ENCODE data around the gene ASPG.

The ASPG gene

DNA sequence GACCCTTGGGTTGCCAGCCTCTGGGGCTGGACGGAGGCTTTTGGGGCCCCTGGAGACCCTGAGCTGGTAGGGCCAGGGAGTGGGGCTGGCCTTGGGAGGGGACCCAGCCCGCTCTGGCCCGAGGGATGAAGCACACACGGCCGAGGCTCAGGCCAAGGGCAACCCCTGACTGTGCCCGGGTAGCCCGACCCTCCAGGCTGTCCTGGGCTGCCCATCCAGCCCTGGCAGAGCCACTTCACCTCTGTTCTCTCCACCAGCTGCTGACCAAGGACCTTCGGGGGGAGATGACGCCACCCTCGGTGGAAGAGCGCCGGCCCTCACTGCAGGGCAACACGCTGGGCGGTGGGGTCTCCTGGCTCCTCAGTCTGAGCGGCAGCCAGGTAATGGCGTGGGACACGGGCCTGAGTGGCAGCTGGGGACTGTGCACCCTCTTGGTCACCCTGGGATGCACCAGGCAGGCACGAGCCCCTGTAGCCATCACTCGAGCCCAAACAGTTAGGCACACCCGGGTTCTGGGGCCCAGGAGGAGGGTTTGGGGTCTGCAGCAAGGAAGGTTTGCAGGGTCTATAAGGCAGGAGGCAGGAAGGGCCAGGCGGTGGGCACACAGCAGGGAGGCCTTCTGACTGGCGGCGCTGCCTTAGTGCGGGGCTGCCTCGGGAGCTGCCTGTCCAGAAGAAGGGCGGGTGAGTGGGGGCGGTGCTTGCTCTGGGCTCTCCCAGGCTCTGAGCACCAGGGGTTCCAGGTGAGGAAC lies 19.7 kb downstream of the ASPG start:
- no peak for DNase-seq (ENCODE audit: low spot score)

DNA sequence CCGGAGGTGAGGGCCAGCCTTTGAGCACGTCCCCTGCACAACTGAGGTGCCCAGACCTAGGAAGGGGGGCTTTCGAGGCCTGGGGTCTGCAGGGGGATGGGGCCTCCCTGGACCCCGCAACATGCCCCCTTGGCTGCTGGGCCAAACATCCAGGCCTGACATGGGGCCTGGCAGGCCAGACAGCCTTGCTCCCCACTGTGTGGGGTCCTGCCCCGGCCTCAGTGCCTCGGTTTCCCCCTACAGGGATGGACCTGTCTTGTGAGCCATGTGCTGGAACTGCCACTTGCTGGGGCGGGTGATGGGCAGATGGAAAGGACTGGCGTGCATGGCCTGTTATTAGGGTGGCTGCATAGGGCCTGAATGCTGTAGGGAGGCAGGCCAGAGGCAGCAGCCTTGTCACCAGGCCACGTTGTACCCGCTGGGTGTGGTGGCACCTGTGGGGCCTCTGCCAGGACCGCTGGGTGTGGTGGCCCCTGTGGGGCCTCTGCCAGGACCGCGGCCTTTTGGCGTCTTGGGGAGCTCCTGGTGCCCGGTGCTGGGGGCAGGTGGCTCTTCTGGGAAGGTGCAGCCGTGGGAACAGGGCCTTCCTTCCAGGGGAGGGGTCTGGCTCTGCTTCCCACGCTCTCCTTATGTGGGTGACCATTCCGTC lies 20.4 kb downstream of the ASPG start:
- DNase-seq (ENCODE audit: low spot score): no peak

- DNase-seq (ENCODE audit: low spot score): no peak
Measured at GRCh38 chr14:104106471-104106991, 21.0 kb downstream of the ASPG start.

DNA sequence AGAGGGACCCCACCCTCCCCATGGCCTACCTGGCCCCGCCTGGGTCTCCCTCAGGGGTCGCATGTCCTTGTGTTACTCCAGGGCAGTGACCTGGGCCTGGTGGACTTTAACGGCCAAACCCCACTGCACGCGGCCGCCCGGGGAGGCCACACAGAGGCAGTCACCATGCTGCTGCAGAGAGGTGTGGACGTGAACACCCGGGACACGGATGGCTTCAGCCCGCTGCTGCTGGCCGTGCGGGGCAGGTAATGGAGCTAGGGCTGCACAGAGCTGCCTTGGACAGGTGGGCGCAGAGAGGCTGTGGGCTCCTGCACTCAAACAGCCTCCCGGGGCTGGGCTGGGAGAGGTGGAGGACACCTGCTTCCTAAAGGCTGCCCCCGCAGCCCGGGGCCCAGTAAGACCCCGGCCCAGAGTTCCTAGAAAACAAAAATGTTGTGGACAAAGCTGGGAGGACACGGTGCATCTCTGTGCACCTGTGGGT lies 21.6 kb downstream of the ASPG start:
- DNase-seq (ENCODE audit: low spot score): no peak

DNA sequence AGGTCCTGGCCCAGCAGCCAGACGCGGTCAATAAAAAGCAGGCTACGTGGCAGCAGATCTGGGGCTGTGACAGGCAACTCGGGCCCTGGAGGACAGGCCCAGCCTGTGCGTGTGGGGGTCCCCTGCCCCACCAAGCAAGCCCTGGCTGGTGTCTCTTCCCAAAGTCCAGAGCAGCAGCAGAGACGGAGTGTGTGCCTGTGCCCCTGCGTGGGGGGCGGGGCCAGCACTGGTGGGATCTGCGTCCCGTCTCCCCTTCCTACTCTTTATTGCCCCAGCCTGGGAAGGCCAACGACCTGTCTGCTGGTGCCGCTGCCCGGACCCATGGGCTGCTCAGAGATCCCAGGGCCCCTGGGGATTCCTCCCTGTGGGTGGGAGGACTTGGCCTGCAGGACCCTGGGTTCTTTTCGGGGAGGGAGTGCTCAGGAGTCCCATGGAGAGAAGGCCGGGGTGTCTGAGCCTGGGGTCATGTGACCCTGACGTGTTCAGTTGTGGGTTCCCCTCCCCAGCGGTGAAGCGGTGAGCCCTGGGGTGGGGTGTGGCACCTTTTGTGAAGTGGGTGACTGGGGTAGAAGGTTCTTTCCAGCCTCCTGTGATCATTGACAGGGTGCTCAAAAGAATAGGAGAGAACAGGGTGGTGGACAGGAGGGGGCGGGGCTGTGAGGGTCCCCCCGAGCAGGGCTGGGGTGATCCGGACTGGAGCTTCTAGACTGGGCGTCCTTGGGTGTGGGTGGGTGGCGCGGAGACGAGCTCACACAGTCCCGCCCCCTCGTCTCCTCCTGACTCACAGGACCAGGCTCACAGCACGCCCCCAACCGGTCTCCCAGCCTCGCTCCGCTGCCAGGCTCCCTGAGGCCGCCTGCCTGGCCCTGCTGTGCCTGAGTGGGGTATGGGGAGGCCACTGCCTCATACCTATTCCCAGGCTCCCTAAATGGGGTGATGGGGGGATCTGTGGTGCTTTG lies 22.4 kb downstream of the ASPG start:
- DNase-seq (ENCODE audit: low spot score): peak; percentile 41

DNA sequence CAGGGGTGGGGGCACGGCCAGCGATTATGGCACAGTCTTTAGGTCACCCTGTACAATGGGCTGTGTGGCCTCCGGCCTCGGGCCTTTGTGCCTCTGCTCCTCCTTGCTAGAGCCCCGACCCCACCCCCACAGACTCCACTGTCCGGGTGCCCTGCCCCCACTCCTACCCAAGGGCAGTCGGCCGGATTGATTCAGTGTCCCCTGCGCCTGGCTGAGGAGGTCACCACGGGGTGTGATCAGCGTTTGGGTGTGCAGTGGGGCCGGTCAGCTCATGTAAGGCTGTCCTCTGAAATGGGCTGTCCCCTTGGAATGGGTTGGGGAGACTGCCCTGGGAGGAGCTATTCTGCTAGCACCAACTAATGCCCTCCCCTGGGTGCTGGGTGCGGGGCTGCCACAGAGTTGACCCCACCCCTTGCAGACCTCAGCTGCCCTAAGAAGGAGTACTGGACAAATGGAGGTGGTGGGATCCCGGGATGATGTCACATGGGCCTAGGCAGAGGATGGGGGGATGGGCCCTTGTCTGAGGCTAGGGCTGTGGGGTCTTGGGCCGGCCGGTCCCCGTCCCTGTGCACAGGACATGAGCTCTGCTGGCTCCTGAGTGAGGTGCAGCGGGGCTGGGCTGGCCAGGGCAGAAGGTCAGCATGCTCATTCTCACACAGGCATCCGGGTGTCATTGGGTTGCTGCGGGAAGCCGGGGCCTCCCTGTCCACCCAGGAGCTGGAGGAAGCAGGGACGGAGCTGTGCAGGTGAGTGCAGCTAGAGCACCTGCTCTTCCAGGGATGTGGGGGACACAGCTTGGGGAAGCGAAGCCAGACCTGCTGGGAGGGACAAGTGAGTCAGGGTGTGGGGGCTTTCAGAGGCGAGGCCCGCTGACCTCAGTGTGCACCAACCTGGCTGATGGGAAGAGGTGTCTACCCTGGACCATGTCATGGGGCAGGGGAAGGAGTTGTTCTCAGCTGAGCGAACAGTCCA lies 23.4 kb downstream of the ASPG start:
- no peak for DNase-seq (ENCODE audit: low spot score)

DNA sequence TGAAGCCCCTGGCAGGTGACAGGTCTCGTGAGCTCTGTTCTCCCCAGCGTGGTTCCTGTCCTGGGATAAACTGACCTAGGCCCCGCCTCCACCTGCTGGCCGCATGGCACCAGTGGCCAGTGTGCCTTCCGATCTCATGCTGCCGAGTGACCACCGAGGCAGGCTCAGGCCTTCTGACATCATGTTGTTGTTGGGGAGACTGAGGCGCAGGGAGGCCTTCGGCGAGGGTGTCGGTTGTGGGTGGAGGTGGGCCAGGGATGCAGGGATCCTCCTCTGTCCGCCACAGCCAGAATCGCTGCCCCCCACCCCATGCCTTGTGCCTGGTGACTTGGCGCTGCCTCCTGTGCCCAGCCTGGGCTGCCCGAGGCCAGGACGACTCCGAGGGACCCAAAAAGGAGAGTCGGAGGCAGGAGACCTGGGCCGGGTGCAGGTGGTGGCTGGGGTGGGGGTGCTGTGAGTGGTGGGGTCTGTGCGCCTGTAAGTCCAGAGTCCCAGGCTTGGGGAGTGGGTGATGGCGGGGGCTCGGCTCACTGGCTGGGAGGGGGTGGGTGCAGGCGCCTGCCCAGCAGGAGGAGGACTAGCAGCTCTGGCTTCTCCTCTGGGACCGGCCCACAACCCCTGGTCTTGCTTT lies 24.3 kb downstream of the ASPG start:
- DNase-seq (ENCODE audit: low spot score): no peak

GRCh38 chr14:104110491-104111209 lies 25.1 kb downstream of the ASPG start:
- DNase-seq (ENCODE audit: low spot score): no peak

DNA sequence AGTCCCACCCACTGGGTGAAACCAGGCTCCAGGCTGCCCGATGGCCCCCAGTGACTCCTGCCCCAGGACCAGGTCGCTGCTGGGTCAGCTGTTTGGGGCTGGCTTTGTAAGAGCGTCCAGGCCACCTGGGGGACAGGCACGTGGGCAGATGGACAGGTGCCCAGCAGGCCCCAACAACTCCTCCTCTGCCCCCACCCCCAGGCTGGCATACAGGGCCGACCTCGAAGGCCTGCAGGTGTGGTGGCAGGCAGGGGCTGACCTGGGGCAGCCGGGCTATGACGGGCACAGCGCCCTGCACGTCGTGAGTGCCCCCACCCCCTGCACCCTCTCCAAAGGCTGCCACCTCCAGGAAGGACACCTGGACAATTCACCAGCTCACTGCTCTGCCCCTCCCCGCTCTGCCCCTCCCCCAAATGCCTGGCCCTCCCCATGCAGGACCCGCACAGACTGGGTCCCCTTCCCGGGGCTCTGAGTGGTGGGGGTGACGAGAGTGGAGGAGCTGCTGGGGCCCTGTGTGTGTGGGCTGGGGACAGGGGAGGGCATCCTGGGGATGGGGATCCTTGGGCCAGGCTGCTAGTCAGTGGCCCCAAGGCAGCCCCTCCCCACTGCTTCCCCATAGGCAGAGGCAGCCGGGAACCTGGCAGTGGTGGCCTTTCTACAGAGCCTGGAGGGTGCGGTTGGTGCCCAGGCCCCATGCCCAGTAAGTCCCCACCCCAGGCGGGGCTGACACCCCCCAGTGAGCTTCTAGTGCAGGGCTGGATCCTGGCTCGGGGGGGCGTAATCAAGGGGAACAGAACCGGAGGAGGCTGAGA lies 26.0 kb downstream of the ASPG start:
- DNase-seq (ENCODE audit: low spot score): no peak

DNA sequence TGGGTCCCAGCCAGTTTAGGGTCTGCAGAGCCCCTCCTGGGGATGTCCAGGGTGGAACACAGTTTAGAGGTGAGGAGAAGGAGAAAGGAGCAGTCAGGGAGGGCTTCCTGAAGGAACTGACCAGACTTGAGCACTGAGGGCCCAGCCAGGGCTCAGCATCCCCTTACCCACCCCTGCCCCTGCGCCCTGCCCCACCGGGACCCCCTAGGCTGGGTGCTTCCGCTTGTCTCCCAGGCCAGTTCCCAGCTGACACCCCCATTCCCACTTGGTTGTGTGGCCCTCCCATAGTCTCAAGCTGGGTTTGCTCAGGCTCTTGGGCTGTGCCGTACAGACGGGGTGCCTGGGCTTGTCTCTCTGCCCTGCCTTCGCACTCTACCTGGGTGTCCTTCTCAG lies 26.6 kb downstream of the ASPG start:
- DNase-seq (ENCODE audit: low spot score): no peak

- DNase-seq (ENCODE audit: low spot score): no peak
Measured at GRCh38 chr14:104112609-104113571, 27.4 kb downstream of the ASPG start.

DNA sequence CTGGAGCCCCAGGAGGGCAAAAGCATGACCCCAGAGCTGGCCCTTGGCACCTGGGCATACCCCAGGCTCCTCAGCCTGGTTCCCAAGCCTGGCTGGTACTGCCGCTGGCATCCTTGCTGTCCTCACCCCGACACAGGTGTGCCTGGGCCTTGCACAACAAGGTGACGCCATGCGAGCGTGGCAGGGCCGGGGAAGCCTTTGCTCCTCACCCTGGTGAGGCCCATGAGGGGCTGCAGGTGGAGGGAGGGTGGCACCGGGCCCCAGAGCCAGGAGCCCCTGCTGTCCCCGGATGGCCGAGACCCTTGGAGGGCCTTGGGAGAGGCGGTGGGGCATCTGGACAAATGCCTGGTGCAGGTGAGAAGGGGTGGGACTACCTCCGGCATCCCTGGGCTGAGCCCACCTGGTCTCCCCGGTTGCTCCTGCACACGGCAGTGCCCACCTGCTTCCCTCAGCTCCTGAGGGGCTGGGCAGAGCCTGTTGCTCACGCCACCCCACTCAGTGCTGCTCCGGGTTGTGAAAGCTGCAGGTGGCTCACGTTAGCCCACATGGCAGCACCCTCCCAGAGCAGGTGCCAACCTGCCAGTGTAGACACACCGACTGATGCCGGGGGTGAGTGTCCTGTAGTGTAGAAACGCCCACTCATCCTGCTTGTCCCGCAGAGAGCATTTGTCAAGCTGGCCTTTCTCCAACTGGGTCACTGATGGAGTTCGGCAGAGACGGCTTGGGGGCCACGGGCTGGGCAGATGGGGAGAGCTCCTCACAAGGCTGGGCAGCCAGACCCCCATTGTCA lies 28.3 kb downstream of the ASPG start:
- no peak for DNase-seq (ENCODE audit: low spot score)

DNA sequence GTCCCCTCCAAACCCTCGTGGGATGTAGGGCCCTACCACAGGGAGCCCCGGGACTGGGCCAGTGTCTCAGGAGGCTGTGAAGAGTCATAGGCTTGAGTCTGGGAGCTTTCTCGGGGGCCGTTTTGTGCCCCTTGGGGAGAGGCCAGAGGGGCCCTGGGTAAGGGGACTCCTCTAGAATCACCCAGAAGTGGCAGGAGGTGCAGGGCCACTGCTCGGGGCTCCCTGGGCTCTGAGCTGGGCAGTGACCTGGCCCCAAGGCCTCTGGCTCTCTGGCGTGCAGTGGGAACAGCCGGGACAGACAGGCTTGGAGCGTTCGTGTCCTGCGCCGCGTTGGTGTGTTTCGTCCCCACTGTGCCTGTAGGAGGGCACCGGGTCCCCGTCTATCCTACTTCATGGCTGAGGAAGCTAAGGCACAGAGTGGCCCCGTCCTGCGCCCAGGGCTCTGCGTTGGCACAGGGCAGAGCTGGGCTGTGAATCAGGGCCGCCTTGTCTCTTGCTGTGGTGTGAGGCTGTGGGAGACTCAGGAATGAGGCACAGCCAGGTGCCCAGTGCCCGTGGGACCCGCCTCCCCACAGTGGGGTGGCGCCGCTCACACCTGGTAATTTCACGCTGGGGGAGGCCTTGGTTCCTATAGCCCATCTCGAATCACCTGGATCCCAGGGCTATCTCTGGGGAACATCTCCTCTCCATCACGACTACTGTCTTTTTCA lies 29.1 kb downstream of the ASPG start:
- no peak for DNase-seq (ENCODE audit: low spot score)

DNA sequence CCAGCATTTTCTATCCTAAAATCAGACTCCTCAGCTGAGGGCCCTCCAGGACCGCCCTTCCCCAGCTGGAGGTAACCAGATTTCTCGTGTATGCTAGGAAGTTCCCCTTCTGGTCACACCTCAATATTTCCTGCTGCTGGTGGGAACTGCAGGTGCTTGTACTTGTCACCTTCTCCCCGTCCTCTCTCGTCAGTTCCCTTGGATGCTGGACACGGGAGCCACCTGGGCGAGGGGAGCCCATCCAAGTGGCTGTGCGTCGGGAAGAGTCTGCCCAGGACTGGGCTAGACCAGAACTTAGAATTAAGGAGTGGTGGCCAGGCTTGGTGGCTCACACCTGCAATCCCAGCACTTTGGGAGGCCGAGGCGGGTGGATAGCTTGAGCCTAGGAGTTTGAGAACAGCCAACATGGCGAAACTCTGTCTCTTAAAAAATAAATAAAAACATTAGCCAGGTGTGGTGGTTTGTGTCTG lies 29.7 kb downstream of the ASPG start:
- no peak for DNase-seq (ENCODE audit: low spot score)

GRCh38 chr14:104115691-104116287 lies 30.3 kb downstream of the ASPG start:
- no peak for DNase-seq (ENCODE audit: low spot score)

DNA sequence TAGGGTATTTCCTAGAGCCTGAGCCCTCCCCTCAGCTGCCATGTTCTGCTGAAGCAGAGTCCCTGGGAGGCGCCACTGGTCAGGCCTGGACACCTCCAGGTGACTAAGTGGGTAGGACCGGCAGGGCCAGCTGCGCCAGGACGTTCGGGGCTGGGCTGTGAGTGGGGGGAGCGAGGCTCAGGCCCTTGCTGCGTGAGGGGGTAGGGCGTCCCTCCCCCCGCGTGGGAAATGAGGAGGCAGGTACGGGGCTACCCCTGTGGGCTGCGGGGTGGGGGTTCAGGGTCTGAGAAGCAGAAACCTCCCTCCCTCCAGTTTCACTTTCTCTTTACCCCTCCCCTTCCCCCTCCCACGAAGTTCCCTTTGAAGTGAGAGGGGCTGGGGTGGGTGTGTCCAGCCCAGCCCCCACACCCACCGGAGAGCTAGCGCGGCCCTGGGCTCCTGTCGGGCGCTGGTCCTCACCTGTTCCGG lies 30.8 kb downstream of the ASPG start:
- DNase-seq (ENCODE audit: low spot score): peak; percentile 45

All from RKO (cell line).